Endodermal cell (in vitro differentiated cells): ENCODE data around the gene DESI2. TPM values are rescaled to one million over a fixed set of nuclear protein-coding genes. Genes with fewer than 3 reads are reported as not detected.

Experiments
- DNase-seq: peaks from one replicate; pipeline ENCODE4 v3.0.0-alpha.2; 2017
- H3K27ac ChIP-seq: 2 replicates; pipeline ENCODE4 v1.5.1; 2013; ENCODE audit warnings: mild to moderate bottlenecking, low read depth, low read length, moderate library complexity
- H3K27me3 ChIP-seq: 2 replicates; pipeline ENCODE4 v1.6.1; 2013; ENCODE audit warnings: mild to moderate bottlenecking, low read length, moderate library complexity; ENCODE audit not compliant: insufficient read depth, control insufficient read depth, poor library complexity, severe bottlenecking
- H3K36me3 ChIP-seq: 2 replicates; pipeline ENCODE4 v1.7.0; 2013; ENCODE audit warnings: mild to moderate bottlenecking, low read length, moderate library complexity; ENCODE audit not compliant: control insufficient read depth, insufficient read depth
- H3K4me1 ChIP-seq: one replicate; pipeline ENCODE4 v1.7.0; 2013; ENCODE audit warnings: low read length; ENCODE audit not compliant: control insufficient read depth, insufficient read depth
- H3K4me3 ChIP-seq: 2 replicates; pipeline ENCODE4 v1.5.1; 2013; ENCODE audit warnings: mild to moderate bottlenecking, low read length, moderate library complexity
- H3K9ac ChIP-seq: 2 replicates; pipeline ENCODE4 v1.6.1; 2013; ENCODE audit warnings: mild to moderate bottlenecking, low read length, moderate library complexity; ENCODE audit not compliant: poor library complexity, severe bottlenecking; ENCODE audit errors: extremely low read depth
- H3K9me3 ChIP-seq: 2 replicates; pipeline ENCODE4 v1.6.1; 2013; ENCODE audit warnings: mild to moderate bottlenecking, low read length, moderate library complexity; ENCODE audit not compliant: control insufficient read depth
- H3K27ac Mint-ChIP-seq: 2 replicates; pipeline ENCODE4 v1.8.0; 2020; ENCODE audit warnings: mixed read lengths
- H3K27me3 Mint-ChIP-seq: 2 replicates; pipeline ENCODE4 v1.8.0; 2021; ENCODE audit warnings: mild to moderate bottlenecking, mixed read lengths; ENCODE audit not compliant: insufficient read depth
- H3K36me3 Mint-ChIP-seq: 2 replicates; pipeline ENCODE4 v1.8.0; 2020; ENCODE audit warnings: low read depth, mixed read lengths
- H3K4me1 Mint-ChIP-seq: 2 replicates; pipeline ENCODE4 v1.8.0; 2020; ENCODE audit warnings: mixed read lengths
- H3K4me3 Mint-ChIP-seq: 2 replicates; pipeline ENCODE4 v1.8.0; 2020; ENCODE audit warnings: mild to moderate bottlenecking, moderate library complexity, mixed read lengths
- H3K9me3 Mint-ChIP-seq: 2 replicates; pipeline ENCODE4 v1.8.0; 2020; ENCODE audit warnings: mild to moderate bottlenecking, mixed read lengths
- WGBS, 2 experiments: methylation state at CpG; one replicate each; pipeline versions ENCODE4 v1.1.5 to v1.1.7; 2013; ENCODE audit warnings: missing lambda C conversion rate in 2 of 2, mixed read lengths in 1 of 2; ENCODE audit not compliant: insufficient coverage in 1 of 2, insufficient read length in 1 of 2; 5-methylcytosine and 5-hydroxymethylcytosine counted together
- total RNA-seq, 2 donors: library from RNA; stranded (reverse); fragmentation: NEBNext Ultra II Directional in 1 of 2; extraction: Animal tissue kit (Norgen Biotek cat#: 25700) in 1 of 2; gene quantifications; 2 replicates in 1 of 2; 3 replicates in 1 of 2; pipeline ENCODE4 v1.2.1, GENCODE V29; 2021
- TF ChIP-seq, protein P1 (sequence below): fragments of 200-600 bp; sonication (generic); conservative IDR thresholded peaks from 2 replicates; pipeline ENCODE4 v1.5.0; 2021; ENCODE audit warnings: antibody characterized with exemption, mild to moderate bottlenecking

The DESI2 gene
- total RNA-seq, 2 donors from 2014 or later: 50.0 to 50.2 TPM

DNA sequence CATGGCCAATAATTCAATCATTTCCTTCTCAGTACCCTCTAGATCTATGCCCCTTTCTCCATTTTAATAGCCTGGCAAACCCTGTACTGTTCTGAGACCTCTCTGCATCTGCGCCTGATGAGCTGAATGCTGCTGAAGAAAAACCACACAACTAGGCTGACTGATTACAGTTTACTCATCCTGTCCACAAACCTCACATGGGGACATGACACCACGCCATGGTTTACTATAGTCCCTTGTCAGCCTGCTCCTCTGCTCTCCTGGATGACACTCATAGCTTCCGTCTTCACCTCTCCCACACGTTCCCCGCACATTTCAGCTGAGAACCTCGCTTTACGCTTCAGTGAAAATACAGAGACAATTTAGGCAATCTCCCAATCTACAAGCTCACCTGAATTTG lies 59.7 kb downstream of the DESI2 start:
- WGBS, 2 experiments: 96 to 98% methylated on average over 7 of the region's 7 CpGs
- no peaks in the 10 kb centered on the region for H3K27me3 Mint-ChIP-seq
- no peak overlapping the region for H3K27ac Mint-ChIP-seq

DNA sequence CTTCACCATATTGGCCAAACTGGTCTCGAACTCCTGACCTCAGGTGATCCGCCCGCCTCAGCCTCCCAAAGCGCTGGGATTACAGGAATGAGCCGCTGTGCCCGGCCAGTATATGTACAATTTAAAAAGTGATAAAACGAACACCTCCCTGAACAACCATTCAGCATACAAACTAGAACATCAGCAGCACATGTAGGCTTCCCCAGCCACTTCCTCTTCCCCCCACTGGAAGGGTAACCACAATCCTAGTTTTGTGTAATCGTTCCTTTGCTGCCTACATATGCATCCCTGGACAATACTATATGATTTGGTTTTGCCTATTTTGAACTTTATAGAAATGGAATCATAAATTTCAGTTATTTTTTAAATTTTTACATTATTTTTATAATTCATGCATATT lies 60.4 kb downstream of the DESI2 start:
- TF ChIP-seq, protein P1, sequence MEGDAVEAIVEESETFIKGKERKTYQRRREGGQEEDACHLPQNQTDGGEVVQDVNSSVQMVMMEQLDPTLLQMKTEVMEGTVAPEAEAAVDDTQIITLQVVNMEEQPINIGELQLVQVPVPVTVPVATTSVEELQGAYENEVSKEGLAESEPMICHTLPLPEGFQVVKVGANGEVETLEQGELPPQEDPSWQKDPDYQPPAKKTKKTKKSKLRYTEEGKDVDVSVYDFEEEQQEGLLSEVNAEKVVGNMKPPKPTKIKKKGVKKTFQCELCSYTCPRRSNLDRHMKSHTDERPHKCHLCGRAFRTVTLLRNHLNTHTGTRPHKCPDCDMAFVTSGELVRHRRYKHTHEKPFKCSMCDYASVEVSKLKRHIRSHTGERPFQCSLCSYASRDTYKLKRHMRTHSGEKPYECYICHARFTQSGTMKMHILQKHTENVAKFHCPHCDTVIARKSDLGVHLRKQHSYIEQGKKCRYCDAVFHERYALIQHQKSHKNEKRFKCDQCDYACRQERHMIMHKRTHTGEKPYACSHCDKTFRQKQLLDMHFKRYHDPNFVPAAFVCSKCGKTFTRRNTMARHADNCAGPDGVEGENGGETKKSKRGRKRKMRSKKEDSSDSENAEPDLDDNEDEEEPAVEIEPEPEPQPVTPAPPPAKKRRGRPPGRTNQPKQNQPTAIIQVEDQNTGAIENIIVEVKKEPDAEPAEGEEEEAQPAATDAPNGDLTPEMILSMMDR: no peak
- DNase-seq: no peak
- H3K9ac ChIP-seq: no peak overlapping the region
- Mint-ChIP-seq H3K27me3 (no peaks in the 10 kb centered on the region), H3K9me3 (no peaks in the 10 kb centered on the region), H3K4me1 (no peaks in the 10 kb centered on the region), H3K4me3 (no peak overlapping the region), H3K36me3 (no peaks in the 10 kb centered on the region), H3K27ac (no peak overlapping the region)
- no peaks in the 10 kb centered on the region for H3K4me1 ChIP-seq
- no peaks in the 10 kb centered on the region for H3K36me3 ChIP-seq
- H3K27ac ChIP-seq: no peak overlapping the region
- no peaks in the 10 kb centered on the region for H3K9me3 ChIP-seq
- H3K27me3 ChIP-seq: no peaks in the 10 kb centered on the region
- WGBS, 2 experiments: 92 to 100% methylated on average over 4 to 8 of the region's 8 CpGs
- no peak overlapping the region for H3K4me3 ChIP-seq

More for the DNA sequence above, 59.7 kb downstream of the DESI2 start:
- peak; percentile 25 for DNase-seq
- Mint-ChIP-seq H3K36me3 (peaks cover 1% of the 10 kb centered on the region), H3K9me3 (no peaks in the 10 kb centered on the region), H3K4me3 (no peak overlapping the region), H3K4me1 (no peaks in the 10 kb centered on the region)
- Histone ChIP-seq H3K27me3 (no peaks in the 10 kb centered on the region), H3K36me3 (peaks cover 3% of the 10 kb centered on the region), H3K9me3 (no peaks in the 10 kb centered on the region), H3K4me1 (no peaks in the 10 kb centered on the region), H3K9ac (no peak overlapping the region), H3K27ac (no peak overlapping the region), H3K4me3 (no peak overlapping the region)
- TF ChIP-seq, protein P1: no peak

DNA sequence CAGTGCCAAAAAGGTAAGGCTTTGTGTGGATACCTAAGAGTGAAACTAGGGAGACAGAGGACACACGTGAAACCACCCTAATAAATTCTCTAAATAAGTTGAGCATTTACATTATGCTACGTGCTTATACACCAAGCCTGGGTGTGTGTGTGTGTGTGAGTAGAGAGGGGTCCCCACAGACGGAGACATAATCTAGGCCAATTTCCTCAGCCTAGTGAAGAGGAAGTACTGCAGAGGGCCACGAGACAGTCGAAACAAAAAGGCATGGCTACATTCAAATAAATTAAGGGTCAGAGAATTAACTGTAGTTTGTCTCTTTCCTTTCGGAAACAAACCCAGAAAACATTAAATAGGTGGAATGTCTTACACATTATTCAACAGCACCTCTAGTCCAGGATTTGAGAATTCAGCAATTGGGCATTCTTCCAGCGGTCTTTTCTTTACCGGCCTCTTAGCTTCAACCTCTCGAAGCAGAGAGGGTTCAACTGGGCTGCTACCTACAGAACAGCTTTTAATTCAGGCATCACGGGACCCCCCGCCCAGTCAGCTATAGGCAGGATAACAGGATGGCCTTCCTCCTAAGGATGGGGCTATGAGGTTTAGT lies 75.0 kb downstream of the DESI2 start:
- H3K4me1 Mint-ChIP-seq: peaks cover 14% of the 10 kb centered on the region
- Histone ChIP-seq H3K27me3 (peaks cover 22% of the 10 kb centered on the region), H3K4me1 (peaks cover 9% of the 10 kb centered on the region), H3K27ac (no peak overlapping the region), H3K36me3 (no peaks in the 10 kb centered on the region), H3K9ac (no peak overlapping the region), H3K4me3 (no peak overlapping the region), H3K9me3 (no peaks in the 10 kb centered on the region)
- no peak for DNase-seq
- H3K27ac Mint-ChIP-seq: no peak overlapping the region
- WGBS, 2 experiments: 93 to 98% methylated on average over 7 to 11 of the region's 11 CpGs
- H3K4me3 Mint-ChIP-seq: no peak overlapping the region
- H3K27me3 Mint-ChIP-seq: peaks cover 34% of the 10 kb centered on the region
- no peaks in the 10 kb centered on the region for H3K9me3 Mint-ChIP-seq
- no peaks in the 10 kb centered on the region for H3K36me3 Mint-ChIP-seq
- TF ChIP-seq, protein P1: no peak
